Colonic mucosa (tissue), 4 donors: ENCODE results near the gene SLC9C2. TPM values are rescaled to one million over a fixed set of nuclear protein-coding genes. Genes with fewer than 3 reads are reported as not detected.

Source experiments
- DNase-seq: peaks from one replicate; pipeline ENCODE4 v3.0.0-alpha.2; 2020
- H3K27ac ChIP-seq: fragments of 200-600 bp; one replicate; pipeline ENCODE4 v1.8.0; 2021
- H3K27me3 ChIP-seq: fragments of 200-600 bp; one replicate; pipeline ENCODE4 v1.8.0; 2021
- H3K36me3 ChIP-seq: fragments of 200-600 bp; one replicate; pipeline ENCODE4 v1.8.0; 2021
- H3K4me1 ChIP-seq: fragments of 200-600 bp; one replicate; pipeline ENCODE4 v1.8.0; 2021; ENCODE audit warnings: mild to moderate bottlenecking
- H3K4me3 ChIP-seq: fragments of 200-600 bp; one replicate; pipeline ENCODE4 v1.8.0; 2021
- H3K9ac ChIP-seq, 2 donors: one replicate each; pipeline ENCODE4 v1.7.0; 2013; ENCODE audit warnings: control low read depth in 2 of 2, low read depth in 2 of 2, low read length in 2 of 2
- H3K9me3 ChIP-seq: fragments of 200-600 bp; one replicate; pipeline ENCODE4 v1.8.0; 2021
- intact Hi-C: fragments of 100-400 bp; cut with DNase I; formaldehyde crosslinking; loops from one replicate; pipeline ENCODE4 v1.14.1; 2022
- total RNA-seq, 2 donors: library from RNA; stranded (reverse); fragmentation: NEBNext Ultra II Directional in 1 of 2; extraction: Animal tissue kit (Norgen Biotek cat#: 25700) in 1 of 2; gene quantifications; one replicate each; pipeline ENCODE4 v1.2.1, GENCODE V29; 2021
- TF ChIP-seq, protein P1 (sequence below): fragments of 200-600 bp; IDR thresholded peaks from one replicate; pipeline ENCODE4 v1.8.0; 2022; ENCODE audit warnings: antibody characterized with exemption, mild to moderate bottlenecking
- donor health status: healthy.
- donor health status: DM: no; HTN: no; CAD: no.
- donor health status: DM: no; HTN: no; CAD: no.

Gene SLC9C2
- total RNA-seq, 2 donors from 2014 or later, result not detected

- H3K4me3 ChIP-seq, result no peak overlapping the region
- no peak overlapping the region for H3K27ac ChIP-seq
- no peak for DNase-seq
- no peak overlapping the region for H3K9ac ChIP-seq
- H3K27me3 ChIP-seq, result no peaks in the 10 kb centered on the region
- intact Hi-C loops, result no loop called here
- no peaks in the 10 kb centered on the region for H3K4me1 ChIP-seq
- peaks cover 10% of the 10 kb centered on the region for H3K36me3 ChIP-seq
- H3K9me3 ChIP-seq, result no peaks in the 10 kb centered on the region
- TF ChIP-seq, protein P1, sequence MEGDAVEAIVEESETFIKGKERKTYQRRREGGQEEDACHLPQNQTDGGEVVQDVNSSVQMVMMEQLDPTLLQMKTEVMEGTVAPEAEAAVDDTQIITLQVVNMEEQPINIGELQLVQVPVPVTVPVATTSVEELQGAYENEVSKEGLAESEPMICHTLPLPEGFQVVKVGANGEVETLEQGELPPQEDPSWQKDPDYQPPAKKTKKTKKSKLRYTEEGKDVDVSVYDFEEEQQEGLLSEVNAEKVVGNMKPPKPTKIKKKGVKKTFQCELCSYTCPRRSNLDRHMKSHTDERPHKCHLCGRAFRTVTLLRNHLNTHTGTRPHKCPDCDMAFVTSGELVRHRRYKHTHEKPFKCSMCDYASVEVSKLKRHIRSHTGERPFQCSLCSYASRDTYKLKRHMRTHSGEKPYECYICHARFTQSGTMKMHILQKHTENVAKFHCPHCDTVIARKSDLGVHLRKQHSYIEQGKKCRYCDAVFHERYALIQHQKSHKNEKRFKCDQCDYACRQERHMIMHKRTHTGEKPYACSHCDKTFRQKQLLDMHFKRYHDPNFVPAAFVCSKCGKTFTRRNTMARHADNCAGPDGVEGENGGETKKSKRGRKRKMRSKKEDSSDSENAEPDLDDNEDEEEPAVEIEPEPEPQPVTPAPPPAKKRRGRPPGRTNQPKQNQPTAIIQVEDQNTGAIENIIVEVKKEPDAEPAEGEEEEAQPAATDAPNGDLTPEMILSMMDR, result no peak
These were observed 121.6 kb downstream of the SLC9C2 start for GRCh38 chr1:173481195-173481772.

- TF ChIP-seq, protein P1, result no peak
- no peaks in the 10 kb centered on the region for H3K9me3 ChIP-seq
- peaks cover under 1% of the 10 kb centered on the region for H3K36me3 ChIP-seq
- intact Hi-C loops, result no loop called here
- no peak overlapping the region for H3K27ac ChIP-seq
- no peak overlapping the region for H3K9ac ChIP-seq
- no peak overlapping the region for H3K4me3 ChIP-seq
- H3K4me1 ChIP-seq, result no peaks in the 10 kb centered on the region
- no peaks in the 10 kb centered on the region for H3K27me3 ChIP-seq
- DNase-seq, result no peak
These were observed 123.2 kb downstream of the SLC9C2 start for GRCh38 chr1:173479649-173480048.

GRCh38 chr1:173478094-173478674 lies 124.7 kb downstream of the SLC9C2 start:
- H3K9me3 ChIP-seq, result no peaks in the 10 kb centered on the region
- H3K4me1 ChIP-seq, result peaks cover 4% of the 10 kb centered on the region
- intact Hi-C loops, result no loop called here
- H3K4me3 ChIP-seq, result peak overlapping the region; percentile 61
- H3K27me3 ChIP-seq, result no peaks in the 10 kb centered on the region
- DNase-seq, result peak; percentile 58
- peak overlapping the region; percentile 94 for H3K27ac ChIP-seq
- no peaks in the 10 kb centered on the region for H3K36me3 ChIP-seq
- peak overlapping the region; percentile 61 to 99 for H3K9ac ChIP-seq
- TF ChIP-seq, protein P1, result no peak

- intact Hi-C loops, result no loop called here
- Histone ChIP-seq H3K9ac (peak within 1 kb of the TSS; percentile 95 to 99), H3K9me3 (no peaks in the 10 kb centered on the region), H3K4me1 (peaks cover 4% of the 10 kb centered on the region), H3K36me3 (no peaks in the 10 kb centered on the region), H3K27ac (peak within 1 kb of the TSS; percentile 95), H3K27me3 (no peaks in the 10 kb centered on the region), H3K4me3 (peak within 1 kb of the TSS; percentile 61)
- TF ChIP-seq, protein P1, result no peak
- peak; percentile 89 for DNase-seq
These were observed 125.4 kb downstream of the SLC9C2 start, which contains the start of gene PRDX6 for GRCh38 chr1:173477286-173478093. Gene PRDX6, plus strand, starts transcription at chr1:173477335. Its CDS starts 63 bp downstream, at chr1:173477398.

GRCh38 chr1:173476665-173477285 lies 126.1 kb downstream of the SLC9C2 start:
- intact Hi-C loops, result no loop called here
- Histone ChIP-seq H3K36me3 (no peaks in the 10 kb centered on the region), H3K27ac (peak overlapping the region; percentile 95), H3K4me3 (peak overlapping the region; percentile 54), H3K27me3 (no peaks in the 10 kb centered on the region), H3K9ac (peak overlapping the region; percentile 84 to 95), H3K4me1 (peaks cover 4% of the 10 kb centered on the region), H3K9me3 (no peaks in the 10 kb centered on the region)
- peak; percentile 94 for DNase-seq
- TF ChIP-seq, protein P1, result no peak
